GM08714 (cell line): ENCODE measurements around the gene CARD10.

Experiments
- H3K4me3 ChIP-seq: fragments of 200-500 bp; sonication (Bioruptor generic); 2 replicates; pipeline ENCODE4 v1.5.1; 2014; ENCODE audit warnings: mild to moderate bottlenecking, low read length, inconsistent platforms
- ZNF274 ChIP-seq: IDR thresholded peaks from 2 replicates; pipeline ENCODE4 v1.6.1; 2012; ENCODE audit warnings: mild to moderate bottlenecking, low read depth, low read length

The CARD10 gene

DNA sequence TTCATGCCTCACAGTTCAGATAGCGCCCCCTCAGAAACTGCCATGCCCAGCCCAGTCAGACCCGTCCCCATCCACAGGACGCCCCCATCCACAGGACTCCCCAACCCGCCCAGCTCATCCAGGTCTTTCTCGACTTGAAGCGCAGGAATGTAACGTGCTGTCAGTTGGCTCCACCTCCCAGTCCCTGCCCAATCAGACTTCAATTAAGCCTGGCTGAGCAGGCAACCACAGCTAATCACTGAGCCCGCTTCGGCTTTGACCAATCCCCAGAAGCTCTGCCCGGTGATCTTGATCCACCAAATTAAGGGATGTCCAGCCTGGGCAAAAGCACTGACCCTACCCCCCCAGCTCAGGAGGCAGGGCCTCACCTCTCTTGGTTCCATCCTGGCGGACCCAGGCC is 22.6 kb downstream of the CARD10 start:
- H3K4me3 ChIP-seq = no peak overlapping the region
- TF ChIP-seq ZNF274 = no peak

DNA sequence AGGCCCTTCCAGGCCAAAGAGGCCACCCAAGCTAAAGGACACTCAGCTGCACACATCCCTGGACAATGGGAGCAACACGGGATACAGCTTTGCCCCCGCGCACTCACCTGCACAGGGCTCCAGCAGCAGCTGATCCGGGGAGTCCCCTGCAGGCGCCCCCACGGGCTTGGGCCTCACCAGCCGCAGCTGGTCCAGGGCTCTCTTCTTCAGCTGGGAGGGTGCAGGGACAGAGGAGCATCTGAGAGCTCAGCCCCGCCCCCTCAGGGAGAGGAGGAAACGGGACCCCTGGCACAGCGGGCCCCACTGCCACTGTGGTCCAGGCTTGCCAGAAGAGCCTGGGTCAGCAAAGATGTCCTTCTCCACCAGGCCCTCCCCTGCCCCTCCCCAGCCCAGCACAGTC is 25.2 kb downstream of the CARD10 start:
- no peak overlapping the region for H3K4me3 ChIP-seq
- TF ChIP-seq ZNF274 = no peak

DNA sequence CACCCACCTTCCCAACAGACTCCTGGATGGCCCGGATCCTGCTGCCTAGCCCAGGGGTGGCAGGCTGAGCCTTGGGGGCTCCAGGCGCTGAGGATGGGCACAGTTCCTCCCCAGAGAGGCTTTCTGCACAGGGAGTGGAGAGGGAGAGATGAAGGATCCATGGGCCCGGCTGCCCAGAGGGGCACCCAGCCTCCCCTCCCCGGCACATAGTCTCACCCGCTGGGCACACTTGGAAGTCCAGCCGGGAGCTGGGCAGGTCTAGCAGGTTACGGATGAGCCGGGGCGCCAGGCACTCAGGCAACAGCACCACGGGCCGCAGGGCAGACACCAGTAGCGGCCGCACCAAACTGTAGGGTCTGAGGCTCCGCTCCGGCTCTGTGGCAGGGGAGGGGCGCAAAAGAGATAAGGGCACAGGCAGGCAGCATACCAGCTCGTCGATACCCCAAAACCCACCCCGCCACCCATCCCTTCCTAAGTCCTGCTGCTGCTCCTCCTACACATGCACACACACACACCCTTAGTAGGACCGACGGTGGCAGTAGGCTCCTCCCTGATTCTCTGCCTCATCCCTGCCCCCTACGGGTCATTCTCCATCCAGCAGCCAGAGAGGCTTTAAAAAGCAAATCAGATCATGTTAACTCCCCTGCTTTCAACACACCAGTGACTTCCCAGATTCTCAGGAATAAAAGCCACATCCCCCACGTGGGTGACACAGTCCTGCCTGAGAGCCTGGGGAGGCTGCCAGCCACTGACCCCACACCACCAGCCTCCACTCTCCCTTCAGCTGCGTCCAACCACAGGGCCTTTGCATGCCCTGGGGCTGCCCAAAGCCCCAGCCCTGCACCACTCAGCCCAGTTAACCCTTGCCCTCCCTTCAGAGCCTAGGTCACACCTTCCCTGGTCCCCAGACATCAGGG is 26.5 kb downstream of the CARD10 start:
- H3K4me3 ChIP-seq = no peak overlapping the region
- no peak for TF ChIP-seq ZNF274

DNA sequence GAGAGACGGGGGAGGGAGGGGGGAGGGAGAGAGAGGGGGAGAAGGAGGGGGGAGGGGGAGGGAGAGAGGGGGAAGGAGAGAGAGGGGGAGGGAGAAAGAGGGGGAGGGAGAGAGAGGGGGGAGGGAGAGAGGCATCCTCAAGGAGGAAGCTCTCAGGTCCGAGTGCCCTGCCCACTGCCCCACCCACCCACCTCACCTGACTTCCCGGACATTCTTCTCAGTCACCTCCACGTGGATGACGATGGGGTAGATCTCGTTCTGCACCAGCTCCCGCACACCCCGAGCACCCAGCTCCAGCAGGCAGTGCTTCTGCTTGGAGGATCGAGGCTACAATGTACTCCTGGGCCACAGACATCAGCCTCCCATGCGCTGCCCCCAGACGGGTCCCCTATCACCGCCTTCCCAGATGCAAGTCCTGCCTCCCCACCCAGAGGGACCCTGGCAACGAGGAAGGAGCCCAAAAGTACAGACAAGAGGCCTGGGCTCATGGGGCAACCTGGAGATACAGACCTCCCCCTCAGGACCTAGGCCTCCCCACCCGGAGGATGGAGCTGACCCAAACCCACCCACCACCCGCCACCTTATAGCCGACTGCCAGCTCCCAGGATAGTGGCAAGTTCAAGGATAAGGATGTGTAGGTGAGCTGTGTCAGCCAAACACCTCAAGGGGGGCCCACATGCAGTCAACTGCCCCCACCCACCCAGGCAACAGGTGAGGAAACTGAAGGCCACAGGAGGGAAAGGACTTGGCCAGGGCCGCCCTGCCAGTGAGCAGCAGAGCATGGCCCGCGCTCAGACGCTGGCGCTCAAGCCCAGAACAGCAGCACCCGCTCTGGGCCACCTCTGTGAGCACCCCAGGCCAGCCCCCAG is 27.4 kb downstream of the CARD10 start:
- no peak overlapping the region for H3K4me3 ChIP-seq
- no peak for TF ChIP-seq ZNF274

- no peak for TF ChIP-seq ZNF274
- no peak overlapping the region for H3K4me3 ChIP-seq
Measured at GRCh38 chr22:37491106-37491505, 28.1 kb downstream of the CARD10 start.

DNA sequence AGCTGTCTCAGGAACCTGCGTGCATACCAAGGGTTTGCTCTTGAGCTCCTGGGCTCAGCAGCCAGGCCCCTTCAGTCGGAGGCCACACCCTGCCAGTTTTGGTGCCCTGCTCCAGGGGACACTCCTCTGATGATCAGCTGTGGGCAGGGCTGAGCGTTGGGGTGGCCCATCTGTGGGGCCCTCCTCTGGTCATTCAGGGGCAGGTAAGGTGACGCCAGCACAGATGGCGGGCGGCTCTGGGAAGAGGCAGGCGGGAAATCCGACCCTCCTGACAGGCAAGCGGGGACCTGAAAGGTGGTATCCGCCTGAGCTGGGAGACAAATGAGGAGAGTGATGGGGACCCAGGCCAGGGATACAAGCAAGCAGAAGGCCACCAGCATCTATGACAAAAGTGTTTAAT is 29.2 kb downstream of the CARD10 start:
- no peak overlapping the region for H3K4me3 ChIP-seq
- TF ChIP-seq ZNF274 = no peak

DNA sequence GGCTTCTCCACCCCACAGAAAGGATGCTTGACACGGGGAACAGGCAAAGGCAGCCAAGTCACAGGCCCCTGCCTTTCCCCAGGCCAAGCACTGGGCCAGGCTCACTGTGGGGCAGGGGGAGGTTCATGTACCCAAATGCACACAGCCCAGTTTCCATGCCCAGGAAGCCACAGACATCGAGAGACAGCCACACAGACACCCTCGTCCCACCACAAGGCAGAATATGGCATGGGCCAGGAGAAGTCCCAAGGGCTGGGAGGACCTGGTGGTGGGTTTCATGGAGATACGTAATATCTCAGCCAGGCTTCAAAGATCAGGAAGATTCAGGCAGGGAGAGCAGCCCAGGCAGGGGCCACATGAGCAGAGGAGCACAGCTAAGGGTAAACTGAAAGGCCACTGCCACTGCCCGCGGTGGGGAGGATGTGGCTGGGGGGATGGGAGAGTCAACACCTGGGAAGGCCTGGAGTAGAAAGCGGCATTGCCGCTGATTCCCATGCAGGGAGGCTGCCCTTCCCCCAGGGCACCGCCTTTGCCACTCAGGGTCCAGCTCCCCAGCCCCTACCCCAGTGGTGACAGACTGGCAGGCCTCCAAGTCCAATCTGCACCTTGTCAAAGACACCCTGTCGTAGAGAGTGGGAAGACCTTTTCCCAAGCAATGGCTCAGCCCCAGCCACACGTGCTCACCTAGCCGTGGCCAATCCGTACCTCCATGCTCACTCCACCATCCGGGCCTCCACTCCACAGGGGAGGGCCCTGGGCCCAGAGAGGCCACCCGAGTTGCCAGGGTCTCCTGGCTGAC is 30.7 kb downstream of the CARD10 start:
- H3K4me3 ChIP-seq = no peak overlapping the region
- TF ChIP-seq ZNF274 = no peak

DNA sequence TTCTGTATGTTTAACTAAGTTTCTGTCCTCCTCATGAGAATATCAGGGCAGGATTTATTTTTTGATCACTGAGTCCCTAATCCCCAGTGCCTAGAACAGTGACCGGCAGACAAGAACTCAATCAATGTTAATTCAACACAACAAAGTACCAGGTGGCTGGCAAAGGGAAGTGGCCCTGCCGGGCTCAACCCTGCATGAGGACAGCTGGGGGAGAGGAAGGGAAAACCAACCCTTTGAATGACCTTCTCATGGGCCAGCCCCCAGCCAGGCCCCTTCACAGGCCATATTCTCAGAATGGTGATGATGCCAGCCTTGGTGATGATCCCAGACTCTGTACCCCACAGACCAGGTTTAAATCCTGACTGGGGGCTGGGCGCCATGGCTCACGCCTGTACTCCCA is 31.6 kb downstream of the CARD10 start:
- no peak overlapping the region for H3K4me3 ChIP-seq
- no peak for TF ChIP-seq ZNF274

- TF ChIP-seq ZNF274 = no peak
- no peak overlapping the region for H3K4me3 ChIP-seq
Measured at GRCh38 chr22:37487129-37487528, 32.1 kb downstream of the CARD10 start.

DNA sequence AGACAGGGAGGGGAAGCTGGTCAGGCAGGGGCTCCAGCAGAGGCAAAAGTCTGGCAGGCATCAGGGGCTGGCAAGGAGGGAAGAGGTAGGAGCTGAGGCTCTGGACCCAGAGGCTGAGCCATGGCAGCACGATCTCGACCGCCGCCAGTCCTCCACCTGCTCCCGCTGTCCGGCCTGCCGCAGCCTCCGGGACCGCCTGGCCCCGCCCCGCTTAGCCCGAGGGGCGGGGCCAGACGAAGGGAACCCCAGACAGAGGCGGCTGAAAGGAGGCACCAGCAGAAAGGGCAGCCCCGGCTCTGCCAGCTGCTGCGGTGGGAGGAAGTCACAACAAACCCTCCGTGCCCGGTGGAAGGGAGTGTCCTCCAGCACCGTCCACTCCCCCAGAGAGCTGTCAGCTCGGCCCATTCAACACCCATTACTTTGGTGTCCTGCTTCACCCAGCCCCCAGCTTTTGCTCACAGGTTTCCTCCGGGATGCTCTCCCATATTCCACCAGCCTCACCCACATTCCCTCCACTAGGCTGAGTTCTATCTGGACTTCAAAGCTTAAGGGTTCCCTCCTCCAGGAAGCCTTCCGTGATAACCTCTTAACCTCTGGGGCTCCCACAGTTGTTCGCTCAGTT is 32.9 kb downstream of the CARD10 start, which contains the start of gene MFNG:
Gene MFNG, minus strand, starts transcription at position 161 of the 622 bp plus-strand sequence. CDS start 207 bp downstream, outside the sequence.
- H3K4me3 ChIP-seq = peak within 1 kb of the TSS; percentile 69; the same call in 1 of the 2 replicates
- no peak for TF ChIP-seq ZNF274

GRCh38 chr22:37485395-37486223 is 33.6 kb downstream of the CARD10 start:
- TF ChIP-seq ZNF274 = no peak
- peak overlapping the region; percentile 69; the same call in 1 of the 2 replicates for H3K4me3 ChIP-seq
